HG02642 (cell line): Measurements from ENCODE around the gene SATB1.

Experiments used
- ATAC-seq: cut with Tn5 transposase; IDR thresholded peaks from one replicate; pipeline ENCODE4 v1.9.1; 2021; ENCODE audit warnings: mild to moderate bottlenecking; ENCODE audit not compliant: unreplicated experiment, poor library complexity

SATB1 gene

GRCh38 chr3:18432752-18433151, 7.6 kb upstream of the SATB1 start:
- no peak for ATAC-seq

GRCh38 chr3:18431266-18431665, 6.1 kb upstream of the SATB1 start:
- ATAC-seq: no peak

GRCh38 chr3:18428991-18429745, 4.0 kb upstream of the SATB1 start:
- ATAC-seq: no peak

GRCh38 chr3:18428036-18428435, 2.9 kb upstream of the SATB1 start:
- no peak for ATAC-seq

- no peak for ATAC-seq
Observed at GRCh38 chr3:18426597-18427193, 1.6 kb upstream of the SATB1 start.

DNA sequence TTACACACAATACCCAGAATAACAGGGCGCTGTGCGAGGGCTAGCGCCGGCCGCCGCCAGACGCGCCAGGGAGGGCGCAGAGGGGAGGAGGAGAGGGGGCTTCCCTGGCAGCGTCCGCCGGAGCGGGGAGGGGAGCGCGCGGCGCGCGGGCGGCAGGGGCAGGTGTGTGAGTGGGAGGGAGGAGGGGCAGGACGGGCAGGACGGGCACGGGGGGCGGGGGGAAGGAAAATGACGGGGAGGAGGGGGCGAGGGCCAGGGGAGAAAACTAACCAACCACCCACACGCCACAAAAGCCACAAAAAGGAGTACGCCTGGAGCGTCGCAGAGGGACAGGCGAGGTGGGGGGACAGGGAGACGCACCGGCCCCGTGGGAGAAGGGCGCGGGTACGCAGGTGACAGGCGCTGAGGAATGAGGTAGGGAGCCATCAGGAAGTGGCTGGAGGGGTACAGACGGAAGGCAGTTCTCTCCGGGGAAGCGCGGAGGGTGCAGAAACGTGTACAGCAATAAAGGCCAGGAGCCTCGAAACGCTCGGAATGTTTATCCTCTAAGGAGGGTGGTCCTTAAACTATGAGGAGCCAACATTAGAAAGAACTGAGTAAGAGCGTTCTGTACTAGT, 610 bp upstream of the SATB1 start:
- ATAC-seq: peak; percentile 14

GRCh38 chr3:18424213-18424728, 868 bp downstream of the SATB1 start:
- ATAC-seq: no peak

- peak; percentile 69 for ATAC-seq
Observed at GRCh38 chr3:18423401-18424212, 1.5 kb downstream of the SATB1 start.

- ATAC-seq: no peak
Observed at GRCh38 chr3:18422972-18423371, 2.2 kb downstream of the SATB1 start.

GRCh38 chr3:18420555-18420954, 4.6 kb downstream of the SATB1 start:
- no peak for ATAC-seq

- ATAC-seq: no peak
Observed at GRCh38 chr3:18419232-18419631, 5.9 kb downstream of the SATB1 start.

GRCh38 chr3:18417904-18418572, 7.1 kb downstream of the SATB1 start:
- ATAC-seq: no peak

DNA sequence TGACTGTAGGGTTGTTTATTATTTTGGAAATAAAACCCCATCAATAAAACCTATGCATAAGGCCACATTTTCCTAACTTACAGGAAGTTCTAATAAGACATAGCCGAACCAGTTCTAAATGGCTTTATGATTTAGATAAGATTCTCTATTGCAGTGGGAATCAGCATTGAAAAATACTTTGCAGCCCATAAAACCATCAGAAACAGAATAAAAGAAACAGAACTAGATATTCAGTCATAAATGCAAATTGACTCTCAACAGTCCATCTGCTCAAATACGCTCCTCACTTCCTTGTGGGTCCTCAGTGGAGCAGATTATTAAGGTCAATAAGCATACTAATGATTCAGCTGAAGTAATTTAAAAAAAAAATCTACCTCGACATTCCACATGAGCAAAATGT, 8.8 kb downstream of the SATB1 start:
- no peak for ATAC-seq

- ATAC-seq: no peak
Observed at GRCh38 chr3:18415839-18416238, 9.3 kb downstream of the SATB1 start.

GRCh38 chr3:18415167-18415566, 10.0 kb downstream of the SATB1 start:
- no peak for ATAC-seq

DNA sequence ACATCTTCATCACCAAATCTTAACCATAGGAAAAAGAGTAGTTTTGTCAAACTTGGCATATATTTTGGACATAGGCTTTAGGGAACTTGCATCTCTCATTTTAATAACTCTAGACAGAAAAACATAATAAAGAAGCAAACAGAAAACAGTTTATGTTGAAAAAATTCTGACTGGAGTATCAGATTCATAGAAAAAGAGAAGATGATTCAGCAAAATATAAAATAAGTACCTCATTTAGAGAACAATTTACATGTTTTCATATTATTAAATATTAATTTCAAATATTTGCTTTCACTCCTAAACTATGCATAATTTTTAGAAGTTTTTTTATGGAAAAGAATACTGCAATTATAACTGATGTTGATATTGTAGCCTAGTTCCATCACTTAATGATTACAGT, 12.5 kb downstream of the SATB1 start:
- ATAC-seq: no peak

- no peak for ATAC-seq
Observed at GRCh38 chr3:18411541-18411940, 13.6 kb downstream of the SATB1 start.

GRCh38 chr3:18410205-18410604, 14.9 kb downstream of the SATB1 start:
- ATAC-seq: no peak

DNA sequence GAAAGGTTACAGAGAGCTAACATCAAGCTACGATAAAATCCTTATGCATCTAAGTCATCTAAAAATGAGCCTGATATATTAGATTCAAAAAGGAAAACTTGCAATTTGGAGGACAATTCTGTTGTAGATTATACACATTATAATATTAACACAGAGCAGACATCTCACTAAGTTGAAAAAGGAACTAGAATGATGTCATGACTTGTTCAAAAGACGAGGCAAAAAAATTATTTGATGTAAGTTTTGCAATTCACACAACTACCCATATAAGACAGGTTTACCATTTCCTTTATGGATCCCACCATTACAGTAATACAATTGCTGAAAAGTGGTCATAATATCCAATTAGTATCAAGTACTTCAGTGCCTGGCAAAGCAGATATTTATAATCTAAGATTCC, 15.9 kb downstream of the SATB1 start:
- ATAC-seq: no peak

DNA sequence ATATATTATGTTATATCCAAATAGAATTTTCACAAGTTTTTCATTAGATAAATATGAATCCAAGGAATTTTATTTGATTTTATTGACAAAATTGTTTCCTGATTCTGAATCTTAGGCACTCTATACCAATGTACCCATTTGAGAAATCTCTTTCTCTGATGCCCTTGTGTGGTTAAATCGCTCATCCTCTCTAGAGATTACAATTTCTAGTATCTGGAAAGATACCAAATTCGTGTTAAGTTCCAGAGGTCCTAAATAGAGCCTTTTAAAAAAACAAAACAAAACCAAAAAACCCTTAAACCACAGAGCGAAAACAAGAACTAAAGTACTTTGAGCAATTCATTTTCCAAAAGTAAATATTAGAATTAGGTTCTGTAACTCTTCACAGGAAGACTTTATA, 20.0 kb downstream of the SATB1 start:
- ATAC-seq: no peak
